Dedifferentiated amniotic fluid mesenchymal stem cell (primary cell): ENCODE data around the gene ZFAND3.

Experiments
- DNase-seq: peaks from one replicate; pipeline ENCODE4 v3.0.0-alpha.2; 2016; ENCODE audit errors: extremely low spot score

The ZFAND3 gene

DNA sequence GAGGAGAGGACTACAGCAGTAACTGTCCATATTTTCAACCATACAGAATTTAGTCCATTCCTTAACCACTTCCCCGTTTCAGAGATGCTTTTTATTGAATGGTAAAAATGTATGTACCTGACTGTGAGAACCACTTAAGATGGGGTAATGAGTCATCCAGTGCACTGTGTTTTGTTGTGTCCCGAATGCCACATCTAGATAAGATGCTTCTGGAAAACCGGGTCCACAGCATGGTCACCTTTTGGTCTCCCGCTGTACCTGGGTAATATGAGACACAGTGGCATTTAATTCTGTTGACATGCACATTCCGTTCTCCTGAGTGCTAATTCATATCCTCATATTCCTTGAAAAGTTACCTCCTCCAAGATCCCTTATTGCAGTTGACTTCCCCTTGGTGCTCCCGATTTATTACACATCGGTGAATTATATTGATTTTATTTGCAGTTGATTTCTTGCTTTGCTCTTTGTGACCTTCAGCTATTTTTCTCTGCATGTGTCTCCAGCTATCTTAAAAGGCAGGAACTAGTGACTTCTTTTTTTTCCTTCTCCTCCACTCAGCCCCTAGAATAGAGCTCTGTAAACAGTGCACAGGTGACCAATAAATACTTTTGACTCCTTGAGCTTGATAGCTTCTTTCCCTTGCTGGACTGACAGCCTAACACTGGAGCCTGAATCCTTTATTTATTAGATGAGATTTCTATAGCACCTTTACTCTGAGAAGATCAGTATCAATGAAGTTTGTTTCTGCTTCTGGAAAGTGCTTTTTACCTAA lies 314.6 kb downstream of the ZFAND3 start:
- no peak for DNase-seq

DNA sequence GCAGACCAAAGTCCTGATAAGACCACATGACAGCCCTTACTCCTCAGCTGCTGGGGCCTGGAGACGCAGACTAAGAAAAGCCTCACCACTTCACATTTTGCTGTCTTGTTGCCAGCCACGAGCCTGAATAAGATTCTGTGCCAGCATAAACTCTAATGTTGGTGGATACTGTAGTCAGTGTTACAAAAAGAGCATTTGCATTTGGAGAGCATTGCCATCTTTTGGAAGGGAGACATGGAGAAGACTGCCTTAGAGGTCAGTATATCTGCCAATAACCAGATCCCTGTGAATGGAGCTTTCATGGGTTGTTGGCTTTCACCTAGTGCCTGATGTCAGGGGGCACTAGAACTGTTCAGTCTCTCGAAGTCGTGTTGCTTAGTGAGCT lies 315.2 kb downstream of the ZFAND3 start:
- DNase-seq: no peak

- no peak for DNase-seq
Observed at GRCh38 chr6:38136547-38136946, 317.0 kb downstream of the ZFAND3 start.

DNA sequence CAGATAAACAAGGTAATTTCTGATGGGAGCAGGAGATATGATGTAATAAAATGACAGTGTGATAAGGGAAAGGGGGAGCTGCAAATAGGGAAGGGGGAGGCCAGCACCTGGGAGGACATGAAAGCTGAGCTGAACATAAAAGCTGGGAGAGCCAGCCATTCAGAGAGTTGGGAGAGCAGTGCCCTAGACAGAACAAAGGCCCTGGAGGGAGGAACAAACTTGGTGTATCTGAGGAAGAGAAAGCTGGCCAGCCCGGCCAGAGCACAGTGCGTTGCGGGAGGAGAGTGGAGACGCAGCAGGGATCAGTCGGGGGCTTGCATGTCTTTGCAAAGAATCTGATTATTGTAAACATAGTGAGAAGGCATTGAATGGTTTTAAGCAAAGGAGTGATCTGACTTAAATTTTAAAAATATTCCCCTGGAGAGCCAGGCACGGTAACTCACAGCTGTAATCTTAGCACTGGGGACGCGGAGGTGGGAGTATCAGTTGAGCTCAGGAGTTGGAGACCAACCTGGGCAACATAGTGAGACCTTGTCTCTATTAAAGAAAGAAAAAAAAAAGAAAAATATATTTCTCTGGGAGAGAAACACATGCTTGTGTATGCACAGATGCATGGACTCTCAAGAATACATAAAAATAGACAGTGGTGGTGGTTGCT lies 318.2 kb downstream of the ZFAND3 start:
- no peak for DNase-seq

- DNase-seq: no peak
Observed at GRCh38 chr6:38138374-38138773, 318.8 kb downstream of the ZFAND3 start.

DNA sequence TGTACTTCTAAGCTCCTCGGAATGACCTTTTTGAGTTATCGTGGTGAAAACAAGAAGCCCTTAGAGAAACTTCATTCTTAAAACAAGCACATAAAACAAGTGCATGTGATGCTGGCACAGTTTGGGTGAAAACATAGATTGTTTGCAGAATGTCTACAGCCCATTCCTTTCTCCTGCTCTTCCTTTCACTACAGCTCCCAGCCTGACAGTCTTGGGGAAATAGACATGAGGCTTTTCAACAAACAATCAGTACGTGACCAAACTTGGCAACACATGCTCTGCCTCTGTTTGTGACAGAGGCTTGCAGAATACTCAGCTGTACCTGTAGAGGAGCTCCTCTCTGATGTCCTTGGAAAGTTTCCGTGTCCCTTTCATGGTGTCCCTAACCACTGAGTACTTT lies 321.6 kb downstream of the ZFAND3 start:
- no peak for DNase-seq

DNA sequence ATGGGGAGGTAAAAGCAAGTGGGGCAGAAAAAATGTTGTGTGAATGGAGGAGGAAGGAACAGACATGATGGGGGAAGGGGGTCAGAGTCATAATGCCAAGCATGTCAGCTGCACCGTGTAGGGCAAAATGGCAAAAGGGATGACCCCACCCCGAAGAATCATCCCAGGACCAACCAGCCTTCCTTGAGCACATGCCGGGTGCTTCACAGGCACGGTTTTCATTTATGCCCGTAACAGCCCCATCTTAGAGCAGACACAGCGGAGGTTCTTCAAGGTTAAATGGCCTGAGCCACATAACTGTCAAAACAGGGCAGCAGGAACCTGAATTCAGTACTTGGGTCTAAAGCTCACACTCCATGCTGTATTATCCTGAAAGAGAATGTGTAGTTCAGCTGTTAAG lies 322.2 kb downstream of the ZFAND3 start:
- no peak for DNase-seq

DNA sequence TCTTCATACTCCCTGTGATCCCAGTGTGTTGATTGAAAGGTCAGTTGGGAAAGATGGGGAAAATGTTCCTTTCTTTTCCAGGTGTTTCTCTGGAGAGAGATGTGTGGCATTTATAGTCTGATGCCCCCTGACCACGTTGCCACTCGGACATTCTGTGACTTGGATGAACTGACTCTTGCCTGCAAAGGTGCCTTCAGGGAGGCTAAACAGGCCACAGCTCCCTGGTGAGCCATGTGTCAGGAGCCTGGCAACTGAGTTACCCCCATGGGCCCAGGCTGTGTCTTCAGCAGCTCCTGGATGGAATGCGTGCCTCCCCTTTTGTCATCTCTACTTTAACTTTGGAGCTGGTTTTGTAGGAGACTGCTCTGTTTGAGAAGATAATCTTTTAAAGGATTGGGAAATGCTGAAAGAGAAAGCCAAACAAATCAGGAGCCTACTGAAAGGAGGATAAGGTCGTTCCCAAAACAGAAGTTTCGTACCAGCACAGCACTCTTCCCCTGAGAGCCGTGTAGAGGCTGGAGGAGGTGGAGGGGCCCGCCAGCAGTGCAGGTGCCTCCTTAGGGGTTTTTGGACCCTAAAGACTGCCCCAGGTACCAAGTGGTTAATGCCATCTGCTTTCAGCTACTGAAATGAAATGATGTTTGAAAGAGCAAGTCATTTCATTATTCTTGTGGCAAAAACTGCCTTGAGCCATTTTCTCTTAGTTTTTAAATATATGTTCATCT lies 322.8 kb downstream of the ZFAND3 start:
- DNase-seq: no peak

DNA sequence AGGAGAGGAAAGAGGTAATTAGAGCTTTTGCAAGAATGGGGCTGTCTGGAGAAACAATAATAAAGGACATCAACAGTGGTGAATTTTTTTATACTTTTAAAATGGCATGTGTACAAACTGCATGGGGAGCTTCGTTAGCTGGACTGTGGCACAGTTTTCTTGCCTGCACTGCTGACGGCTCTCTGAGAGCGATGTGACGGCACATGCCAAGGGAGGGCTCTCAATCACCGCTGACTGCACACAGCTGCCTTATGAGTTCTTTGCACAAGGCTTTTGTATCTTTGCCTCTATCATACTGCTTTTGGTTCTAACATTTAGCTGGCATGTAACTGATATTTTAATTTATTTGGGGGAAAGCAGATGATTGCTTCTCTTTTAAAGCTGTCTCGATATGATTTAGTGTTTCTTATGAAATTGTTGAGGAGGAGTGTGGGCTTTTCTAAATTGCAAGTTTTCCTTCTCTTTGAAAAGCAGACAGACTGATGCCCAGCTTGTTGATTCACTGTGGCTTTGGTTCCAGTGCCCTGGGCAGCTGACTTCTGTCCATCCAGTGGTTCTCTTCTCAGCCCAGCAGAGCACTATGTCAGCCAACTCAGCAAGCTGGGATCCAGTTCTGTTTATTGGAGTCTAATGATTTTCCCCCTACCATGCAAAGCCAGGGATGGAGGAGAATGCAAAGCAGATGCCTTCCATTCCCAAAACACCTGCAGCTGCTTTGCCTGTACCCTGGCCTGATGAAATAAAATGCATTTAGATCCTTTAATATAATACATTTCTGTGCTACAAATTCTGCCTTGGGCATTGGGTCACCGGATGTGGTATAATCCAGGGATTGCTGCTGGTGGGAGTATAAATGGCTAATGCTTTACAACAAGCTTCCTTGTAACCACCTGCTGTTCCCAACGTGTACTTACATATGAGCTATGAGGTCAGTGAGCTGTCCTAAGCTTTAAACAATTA lies 323.9 kb downstream of the ZFAND3 start:
- DNase-seq: no peak

GRCh38 chr6:38144365-38144945 lies 324.9 kb downstream of the ZFAND3 start:
- DNase-seq: no peak

DNA sequence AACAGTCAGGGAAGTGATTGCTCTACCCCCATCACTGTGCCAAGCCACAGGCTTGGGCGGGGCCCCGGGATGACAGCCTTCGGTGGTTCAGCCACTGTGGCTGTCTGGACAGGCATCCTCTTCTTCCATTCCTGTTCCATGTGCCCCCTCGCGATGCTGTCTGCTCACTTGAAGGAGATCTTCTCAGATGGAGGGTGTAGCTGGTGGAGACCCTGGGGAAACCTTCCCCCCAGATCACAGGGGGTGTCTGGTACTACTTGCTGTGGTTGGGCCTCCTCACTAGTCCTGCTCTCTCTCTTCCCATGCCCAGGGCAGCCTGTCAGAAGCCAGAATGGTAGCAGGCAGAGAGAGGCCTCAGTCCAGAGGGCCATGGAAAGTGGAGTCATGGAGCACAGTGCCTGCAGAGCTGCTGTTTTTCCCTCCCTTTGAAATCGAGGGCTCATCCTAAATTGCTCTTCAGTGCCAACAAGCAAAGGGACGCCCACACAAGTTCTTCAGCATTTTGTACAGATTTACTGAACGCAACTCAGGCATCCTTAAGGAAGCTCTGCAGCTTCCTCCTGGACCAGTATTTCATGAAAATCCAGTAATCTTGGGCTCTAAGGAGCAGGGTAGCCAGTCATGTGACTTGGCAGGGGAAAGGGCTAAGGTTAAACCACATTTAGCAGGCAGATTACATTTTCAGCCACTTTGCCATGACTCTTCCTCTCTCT lies 326.6 kb downstream of the ZFAND3 start:
- no peak for DNase-seq

DNA sequence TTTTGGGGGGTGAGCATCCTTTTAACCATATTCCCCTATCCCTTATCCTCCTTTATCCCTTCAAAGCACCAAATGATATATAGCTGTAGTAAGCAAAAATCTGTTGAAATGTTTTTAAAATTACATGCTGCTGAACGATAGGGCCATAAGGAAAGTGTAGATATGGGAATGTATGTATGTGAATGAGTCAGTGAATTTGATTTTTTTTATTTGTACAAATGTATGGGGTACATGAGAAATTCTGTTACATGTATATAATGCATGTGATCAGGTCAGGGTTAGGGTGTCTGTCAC lies 327.2 kb downstream of the ZFAND3 start:
- no peak for DNase-seq

DNA sequence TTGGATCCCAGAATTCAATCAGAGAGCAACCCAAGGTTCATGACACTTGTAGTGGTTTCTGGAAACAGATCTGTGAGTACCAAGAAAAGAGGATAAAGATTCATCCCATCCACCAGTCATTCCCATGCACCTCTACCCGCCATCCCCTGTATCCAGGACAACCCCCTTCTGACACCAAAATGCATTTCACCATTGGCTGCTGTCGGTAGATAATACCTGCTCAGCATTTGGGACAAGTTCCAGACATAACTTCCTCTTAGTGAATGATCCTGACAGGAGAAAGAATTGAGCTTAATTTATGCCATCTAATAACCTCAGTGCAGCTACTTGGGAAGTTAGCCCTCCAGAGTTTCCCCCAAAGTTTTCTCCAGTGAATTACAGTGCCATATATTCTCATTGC lies 329.1 kb downstream of the ZFAND3 start:
- no peak for DNase-seq

GRCh38 chr6:38149531-38149930 lies 330.0 kb downstream of the ZFAND3 start:
- no peak for DNase-seq

DNA sequence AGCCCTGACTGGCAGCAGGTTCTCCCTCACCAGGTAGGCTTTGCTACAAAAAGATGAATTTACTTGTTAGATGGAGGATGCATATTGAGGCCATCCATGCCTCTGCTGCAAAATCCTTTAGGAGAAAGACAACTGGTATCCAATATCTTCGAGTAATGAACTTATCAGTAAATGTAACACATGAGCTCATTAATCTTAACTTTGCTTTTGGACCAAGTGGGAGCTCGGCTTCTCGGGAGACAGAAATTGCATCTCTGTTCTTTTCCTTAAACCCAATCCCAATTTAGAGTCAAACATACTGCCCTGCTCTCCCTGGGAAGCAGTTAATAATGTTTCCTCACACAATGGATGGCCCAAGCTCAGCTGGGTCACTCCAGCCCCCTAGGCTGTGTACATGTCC lies 330.5 kb downstream of the ZFAND3 start:
- no peak for DNase-seq

GRCh38 chr6:38150681-38151296 lies 331.3 kb downstream of the ZFAND3 start:
- DNase-seq: no peak

- no peak for DNase-seq
Observed at GRCh38 chr6:38151580-38152500, 332.3 kb downstream of the ZFAND3 start.

DNA sequence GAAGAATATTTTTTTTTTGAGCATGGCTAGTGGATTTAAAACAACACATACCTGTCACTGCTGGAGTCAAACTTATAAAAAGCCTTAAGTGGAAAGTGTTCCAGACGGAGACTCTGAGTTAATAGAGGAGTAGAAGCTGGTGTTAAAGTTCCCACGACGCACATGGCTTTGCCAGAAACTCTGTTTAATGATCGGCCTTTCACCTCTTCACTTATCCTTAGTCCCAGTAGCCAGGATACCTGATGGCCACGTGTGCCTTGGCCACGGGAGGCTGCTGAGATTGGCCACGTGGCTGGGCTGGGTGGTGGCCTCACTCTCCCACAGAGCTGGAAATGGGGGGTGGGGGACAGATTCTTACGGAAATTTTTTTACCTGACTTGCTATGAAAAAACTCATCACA lies 333.1 kb downstream of the ZFAND3 start:
- DNase-seq: no peak

DNA sequence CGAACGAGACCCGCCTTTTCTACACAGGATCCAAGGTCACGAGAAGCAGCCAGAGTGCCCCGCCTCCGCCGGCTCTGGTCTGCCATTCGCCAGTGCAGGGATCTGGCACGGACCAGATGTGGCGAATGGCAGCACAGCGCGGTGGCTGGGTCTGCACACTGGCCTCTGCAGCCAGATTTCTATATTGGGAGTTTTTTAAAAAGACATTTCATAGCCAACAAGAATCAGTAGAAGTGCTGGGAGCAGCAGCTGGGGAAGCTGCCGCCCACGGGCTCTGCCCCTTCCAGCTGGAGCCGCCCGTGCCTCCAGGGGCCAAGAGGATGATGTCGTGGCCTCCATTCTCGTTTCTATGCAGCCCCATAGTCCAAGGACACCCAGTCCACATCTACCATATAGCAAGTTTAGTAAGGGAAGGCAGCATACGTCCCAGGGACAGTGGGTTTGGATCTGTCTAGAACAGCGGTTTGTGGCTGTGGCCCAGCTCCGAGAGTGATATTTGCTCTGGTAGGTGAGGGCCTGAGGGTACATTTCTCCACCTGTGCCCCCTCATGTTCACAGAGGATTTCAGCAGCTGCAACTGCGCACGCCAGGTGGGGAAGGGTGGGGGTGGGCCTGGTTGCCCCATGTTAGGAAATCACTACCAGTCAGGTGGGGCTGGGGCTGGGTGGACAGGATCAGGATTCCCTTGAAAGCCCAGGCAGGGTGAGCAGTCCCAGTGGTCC lies 333.7 kb downstream of the ZFAND3 start:
- no peak for DNase-seq
